Neuron (in vitro differentiated cells): Measurements from ENCODE around the gene PGC.

Experiments
- H2AFZ ChIP-seq: one replicate; pipeline ENCODE4 v1.6.1; 2013; ENCODE audit warnings: low read depth, mild to moderate bottlenecking, inconsistent platforms, low read length, moderate library complexity
- H3K27me3 ChIP-seq: one replicate; pipeline ENCODE4 v1.6.1; 2013; ENCODE audit warnings: low read length; ENCODE audit not compliant: insufficient read depth
- H3K36me3 ChIP-seq: one replicate; pipeline ENCODE4 v1.6.1; 2013; ENCODE audit warnings: low read length; ENCODE audit not compliant: insufficient read depth
- H3K4me1 ChIP-seq: one replicate; pipeline ENCODE4 v1.6.1; 2013; ENCODE audit warnings: low read length; ENCODE audit not compliant: insufficient read depth
- H3K4me3 ChIP-seq: 2 replicates; pipeline ENCODE4 v1.5.1; 2013; ENCODE audit warnings: mild to moderate bottlenecking, low read length, moderate library complexity
- H3K9me3 ChIP-seq: one replicate; pipeline ENCODE4 v1.6.1; 2013; ENCODE audit warnings: low read length

PGC gene

DNA sequence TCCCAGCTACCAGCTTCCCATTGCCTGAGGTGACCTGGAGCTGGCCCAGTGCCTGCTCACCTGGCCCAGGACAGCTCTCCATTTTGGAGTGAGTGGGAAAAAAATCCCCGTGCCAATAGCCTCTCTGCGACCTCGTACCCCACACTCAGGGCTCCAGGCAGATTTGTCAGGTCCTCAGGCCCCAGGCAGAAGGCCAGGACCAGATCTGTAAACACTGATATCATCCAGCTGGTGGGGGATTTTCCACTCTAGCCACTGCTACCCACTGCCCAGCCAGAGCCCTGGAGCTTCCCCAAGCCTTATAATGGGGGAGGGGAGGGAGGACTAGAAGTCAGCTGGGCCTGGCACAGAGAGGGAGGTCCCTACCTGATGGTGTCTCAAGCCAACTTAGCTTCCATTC lies 1.3 kb upstream of the PGC start:
- no peak overlapping the region for H3K4me3 ChIP-seq
- no peaks in the 10 kb centered on the region for H3K36me3 ChIP-seq
- peaks cover 13% of the 10 kb centered on the region for H3K27me3 ChIP-seq
- no peak overlapping the region for H2AFZ ChIP-seq
- no peaks in the 10 kb centered on the region for H3K4me1 ChIP-seq
- no peaks in the 10 kb centered on the region for H3K9me3 ChIP-seq

DNA sequence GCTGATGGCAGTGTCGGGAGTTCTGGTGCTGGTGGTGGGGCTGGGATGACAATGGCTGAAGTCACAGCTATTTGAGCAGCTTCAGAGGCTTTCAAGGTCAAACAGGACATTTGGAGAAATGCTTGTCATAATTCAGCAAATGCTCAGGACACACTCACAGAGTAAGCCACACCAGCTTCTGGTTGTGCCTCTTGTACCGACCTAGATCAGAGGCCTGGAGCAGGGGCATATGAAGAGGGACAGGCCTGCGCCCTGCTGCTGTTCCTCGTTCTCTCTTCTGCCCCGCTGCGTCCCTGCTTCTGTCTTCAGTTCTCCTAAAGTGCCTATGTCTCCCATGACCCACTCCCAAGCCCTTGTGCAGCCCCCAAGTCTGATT lies 893 bp upstream of the PGC start:
- Histone ChIP-seq H3K9me3 (no peaks in the 10 kb centered on the region), H3K36me3 (no peaks in the 10 kb centered on the region), H3K4me1 (no peaks in the 10 kb centered on the region), H2AFZ (no peak overlapping the region), H3K27me3 (peaks cover 15% of the 10 kb centered on the region), H3K4me3 (no peak overlapping the region)

DNA sequence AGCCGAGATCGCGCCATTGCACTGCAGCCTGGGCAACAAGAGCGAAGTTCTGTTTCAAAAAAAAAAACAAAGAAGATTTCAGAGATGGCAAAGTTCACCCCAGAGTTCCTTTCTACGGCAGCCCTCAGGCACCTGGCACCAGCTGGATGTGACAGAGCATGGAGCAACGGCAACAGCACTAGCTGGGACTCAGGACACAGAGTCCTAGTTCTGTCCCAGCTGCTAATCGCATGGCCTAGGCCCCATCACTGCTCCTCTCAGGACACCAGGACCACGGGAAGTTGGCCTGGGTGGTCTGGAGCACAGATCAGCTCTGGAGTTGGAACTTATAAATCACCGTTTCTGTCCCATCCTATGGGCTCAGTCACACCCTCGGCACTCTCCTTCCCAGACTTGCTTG lies 1.1 kb downstream of the PGC start:
- no peaks in the 10 kb centered on the region for H3K4me1 ChIP-seq

DNA sequence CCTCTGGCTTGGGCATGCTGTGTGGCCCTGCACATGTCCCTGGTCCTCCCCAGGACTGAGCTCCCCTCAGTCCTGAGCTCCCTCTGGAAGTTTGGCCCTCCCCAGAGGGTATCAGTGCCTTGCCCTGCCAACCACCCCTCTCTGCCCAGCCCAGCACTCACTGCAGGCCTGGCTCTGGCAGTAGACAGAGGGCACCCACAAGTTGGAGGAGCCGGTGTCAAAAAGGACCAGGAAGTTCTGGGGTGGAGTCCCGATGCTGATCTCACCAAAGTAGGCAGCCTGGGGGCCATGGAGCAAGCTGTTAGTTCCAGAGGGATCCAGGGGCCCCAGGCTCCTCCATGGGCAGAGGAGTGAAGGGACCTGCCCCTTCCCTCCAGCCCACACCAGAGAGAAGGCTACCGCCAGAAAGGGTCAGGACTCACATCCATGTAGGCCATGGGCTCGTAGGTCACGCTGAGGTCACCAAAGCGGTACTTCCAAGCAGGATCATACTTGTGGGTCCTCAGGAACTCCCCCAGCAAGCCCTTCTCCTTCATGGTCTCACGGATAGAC lies 2.9 kb downstream of the PGC start:
- Histone ChIP-seq H3K36me3 (no peaks in the 10 kb centered on the region), H3K27me3 (peaks cover 26% of the 10 kb centered on the region), H3K9me3 (no peaks in the 10 kb centered on the region), H2AFZ (no peak overlapping the region), H3K4me1 (no peaks in the 10 kb centered on the region), H3K4me3 (no peak overlapping the region)

More for the DNA sequence above, 1.1 kb downstream of the PGC start:
- Histone ChIP-seq H2AFZ (no peak overlapping the region), H3K9me3 (no peaks in the 10 kb centered on the region), H3K36me3 (no peaks in the 10 kb centered on the region), H3K4me3 (no peak overlapping the region), H3K27me3 (peaks cover 14% of the 10 kb centered on the region)

DNA sequence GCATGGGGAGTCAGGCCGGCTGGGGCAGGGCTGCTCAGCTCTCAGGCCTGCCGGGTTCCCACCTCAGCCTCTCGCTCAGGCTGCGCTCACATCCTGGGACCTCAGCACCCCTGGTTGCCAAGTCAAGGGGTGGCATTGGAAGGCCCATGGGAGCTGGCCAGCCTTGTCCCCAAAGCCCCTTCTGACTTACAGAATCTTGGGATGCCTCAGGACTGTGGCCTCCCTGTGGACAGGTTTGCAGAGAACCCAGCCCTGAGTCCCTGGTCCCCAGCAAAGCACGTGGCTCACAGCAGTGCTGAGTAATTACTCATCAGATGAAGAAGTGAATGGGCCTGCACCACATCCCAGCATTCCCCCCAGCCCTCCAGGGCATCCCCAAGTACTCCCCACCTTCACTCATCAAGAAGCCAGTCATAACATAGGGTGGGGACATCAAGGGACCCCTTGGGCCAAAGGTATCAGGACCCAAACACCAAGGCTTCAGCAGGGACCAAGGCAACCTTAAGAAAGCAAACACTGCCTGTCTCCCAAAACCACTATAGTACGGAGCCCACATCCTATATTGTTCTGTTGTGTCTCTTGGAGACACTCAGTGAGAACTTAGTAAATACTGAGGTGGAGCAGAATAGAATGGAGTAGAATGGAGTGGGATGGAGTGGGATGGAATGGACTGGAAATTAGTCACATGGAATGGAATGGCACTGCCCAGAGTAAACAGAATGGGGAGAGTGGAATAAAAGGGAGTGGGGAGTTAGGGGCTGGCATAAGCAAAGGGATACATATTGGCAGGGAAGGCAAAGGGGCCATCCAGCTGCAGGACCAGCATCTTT lies 3.6 kb downstream of the PGC start:
- Histone ChIP-seq H3K36me3 (no peaks in the 10 kb centered on the region), H3K4me3 (no peak overlapping the region), H3K4me1 (no peaks in the 10 kb centered on the region), H2AFZ (no peak overlapping the region), H3K27me3 (peaks cover 30% of the 10 kb centered on the region), H3K9me3 (no peaks in the 10 kb centered on the region)

DNA sequence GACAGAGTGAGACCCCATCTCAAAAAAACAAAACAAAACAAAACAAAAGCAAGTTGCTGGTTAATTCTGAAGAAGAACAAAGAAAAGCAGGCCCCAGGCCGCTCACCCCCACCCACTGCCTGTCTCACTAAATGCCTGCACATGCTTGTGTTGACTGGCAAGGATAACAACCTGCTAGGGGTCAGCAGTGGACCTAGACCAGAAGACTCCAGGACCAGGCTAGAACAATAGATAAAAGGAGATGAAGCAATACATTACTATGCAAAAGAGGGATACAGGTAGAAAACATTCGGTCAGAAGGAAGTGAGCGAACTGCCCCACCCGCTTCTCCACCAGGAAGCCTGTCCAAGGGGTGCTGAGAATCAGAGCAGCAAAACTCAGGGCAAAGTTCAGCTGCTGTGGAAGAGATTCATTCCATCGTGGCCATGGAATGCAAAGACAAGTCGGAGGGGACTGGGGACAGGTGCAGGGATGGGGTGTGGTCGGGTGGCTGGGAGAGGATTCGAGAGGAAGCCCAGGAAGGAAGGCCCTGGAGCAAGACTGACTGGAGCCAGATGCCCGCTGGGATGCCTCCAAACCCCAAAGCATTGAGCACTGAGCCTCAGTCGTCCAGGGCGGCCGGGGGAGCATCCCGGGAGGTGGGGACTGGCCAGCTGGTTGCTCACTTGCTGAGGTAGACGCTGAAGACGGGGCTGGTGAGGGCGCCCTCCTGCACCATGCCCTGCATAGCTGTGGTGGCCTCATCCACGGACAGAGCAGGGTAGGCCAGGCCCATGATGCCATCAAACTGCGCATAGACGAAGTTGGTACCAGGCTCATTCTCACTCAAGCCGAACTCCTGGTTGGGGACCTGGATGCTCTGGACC lies 5.3 kb downstream of the PGC start:
- peaks cover 24% of the 10 kb centered on the region for H3K27me3 ChIP-seq
- no peaks in the 10 kb centered on the region for H3K9me3 ChIP-seq
- H3K36me3 ChIP-seq, result no peaks in the 10 kb centered on the region
- H3K4me1 ChIP-seq, result no peaks in the 10 kb centered on the region
- H2AFZ ChIP-seq, result no peak overlapping the region
- H3K4me3 ChIP-seq, result no peak overlapping the region

DNA sequence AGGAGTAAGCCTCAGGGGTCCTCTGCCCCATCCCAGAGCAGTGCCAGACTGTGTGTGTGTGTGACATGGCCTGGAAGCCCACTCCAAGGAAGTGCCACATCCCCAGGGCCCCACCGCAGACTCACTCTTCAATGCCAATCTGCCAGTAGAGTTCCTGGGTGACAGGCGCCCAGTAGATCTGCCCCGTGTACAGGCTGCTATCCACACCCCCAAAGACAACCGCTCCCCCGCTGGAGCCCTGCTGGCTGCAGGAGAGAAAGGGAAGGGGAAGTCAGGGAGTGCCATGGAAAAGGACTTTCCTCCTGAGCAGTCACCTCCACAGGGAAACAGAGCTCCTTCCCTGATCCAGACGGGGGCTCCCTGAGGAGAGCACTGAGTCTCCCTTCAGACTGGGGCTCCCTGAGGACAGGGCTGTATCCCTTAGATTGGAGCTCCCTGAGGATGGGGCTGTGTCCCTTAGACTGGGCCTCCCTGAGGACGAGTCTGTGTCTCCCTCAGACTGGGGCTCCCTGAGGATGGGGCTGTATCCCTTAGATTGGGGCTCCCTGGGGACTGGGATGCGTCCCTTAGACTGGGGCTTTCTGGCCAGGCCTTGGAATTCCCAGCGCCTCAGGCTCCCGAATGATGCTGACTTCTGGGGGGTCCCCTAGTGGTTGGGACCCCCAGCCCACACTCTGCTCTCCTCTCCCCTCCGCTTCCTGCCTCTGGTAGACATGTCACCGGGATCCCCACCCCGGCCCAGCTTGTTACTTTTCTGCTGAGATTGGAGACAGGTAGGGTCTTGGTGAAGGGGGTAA lies 6.6 kb downstream of the PGC start:
- H3K9me3 ChIP-seq, result no peaks in the 10 kb centered on the region
- peaks cover 5% of the 10 kb centered on the region for H3K4me1 ChIP-seq
- no peak overlapping the region for H3K4me3 ChIP-seq
- no peaks in the 10 kb centered on the region for H3K36me3 ChIP-seq
- H3K27me3 ChIP-seq, result peaks cover 19% of the 10 kb centered on the region
- H2AFZ ChIP-seq, result no peak overlapping the region

DNA sequence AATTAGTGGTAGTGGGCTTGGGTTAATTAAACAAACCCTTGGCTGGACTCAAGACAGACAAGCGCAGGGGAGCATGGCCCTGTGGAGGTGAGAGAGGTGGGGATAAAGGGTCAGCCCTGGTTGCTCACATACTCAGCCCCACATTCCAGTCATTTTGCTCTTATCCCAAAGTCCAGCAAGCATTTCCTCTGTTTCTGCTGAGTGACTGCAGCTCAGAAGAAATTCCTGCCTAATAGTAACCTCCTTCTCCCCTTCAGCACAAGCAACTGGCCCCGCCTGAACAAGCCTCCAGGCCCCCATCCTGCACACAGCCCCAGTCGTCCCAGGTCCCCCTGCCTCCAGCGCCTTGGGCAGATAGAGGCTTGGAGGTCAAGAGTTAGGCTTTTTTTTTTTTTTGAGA lies 8.2 kb downstream of the PGC start:
- Histone ChIP-seq H3K27me3 (peaks cover 19% of the 10 kb centered on the region), H2AFZ (no peak overlapping the region), H3K9me3 (no peaks in the 10 kb centered on the region), H3K36me3 (no peaks in the 10 kb centered on the region), H3K4me1 (peaks cover 5% of the 10 kb centered on the region), H3K4me3 (no peak overlapping the region)

DNA sequence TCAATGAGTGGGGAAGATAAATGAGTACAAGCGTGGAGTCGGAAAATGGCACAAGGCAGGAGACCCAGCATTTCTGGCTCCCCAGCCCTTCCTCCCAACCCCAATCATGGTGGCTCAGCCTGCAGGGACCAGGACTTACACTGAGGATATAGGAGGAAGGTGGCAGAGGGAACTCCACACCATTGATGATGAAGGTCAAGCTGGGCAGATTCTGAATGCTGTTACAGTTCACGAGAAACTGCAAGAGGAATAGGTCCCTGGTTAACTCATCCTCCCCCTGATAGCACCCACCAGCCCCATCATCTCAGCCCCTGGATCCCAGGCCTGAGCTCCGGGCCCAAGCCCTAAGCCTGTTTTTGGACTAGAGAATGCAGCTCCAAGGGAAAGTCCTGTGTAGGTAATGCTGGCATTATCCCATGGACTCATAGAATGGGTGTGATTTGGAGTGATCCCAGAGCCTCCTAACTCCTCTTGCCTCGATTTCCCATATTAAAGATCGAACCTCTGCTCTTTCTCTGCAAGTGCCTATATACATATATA lies 9.5 kb downstream of the PGC start:
- Histone ChIP-seq H3K36me3 (no peaks in the 10 kb centered on the region), H3K27me3 (peaks cover 28% of the 10 kb centered on the region), H2AFZ (no peak overlapping the region), H3K9me3 (no peaks in the 10 kb centered on the region), H3K4me1 (peaks cover 8% of the 10 kb centered on the region), H3K4me3 (no peak overlapping the region)

DNA sequence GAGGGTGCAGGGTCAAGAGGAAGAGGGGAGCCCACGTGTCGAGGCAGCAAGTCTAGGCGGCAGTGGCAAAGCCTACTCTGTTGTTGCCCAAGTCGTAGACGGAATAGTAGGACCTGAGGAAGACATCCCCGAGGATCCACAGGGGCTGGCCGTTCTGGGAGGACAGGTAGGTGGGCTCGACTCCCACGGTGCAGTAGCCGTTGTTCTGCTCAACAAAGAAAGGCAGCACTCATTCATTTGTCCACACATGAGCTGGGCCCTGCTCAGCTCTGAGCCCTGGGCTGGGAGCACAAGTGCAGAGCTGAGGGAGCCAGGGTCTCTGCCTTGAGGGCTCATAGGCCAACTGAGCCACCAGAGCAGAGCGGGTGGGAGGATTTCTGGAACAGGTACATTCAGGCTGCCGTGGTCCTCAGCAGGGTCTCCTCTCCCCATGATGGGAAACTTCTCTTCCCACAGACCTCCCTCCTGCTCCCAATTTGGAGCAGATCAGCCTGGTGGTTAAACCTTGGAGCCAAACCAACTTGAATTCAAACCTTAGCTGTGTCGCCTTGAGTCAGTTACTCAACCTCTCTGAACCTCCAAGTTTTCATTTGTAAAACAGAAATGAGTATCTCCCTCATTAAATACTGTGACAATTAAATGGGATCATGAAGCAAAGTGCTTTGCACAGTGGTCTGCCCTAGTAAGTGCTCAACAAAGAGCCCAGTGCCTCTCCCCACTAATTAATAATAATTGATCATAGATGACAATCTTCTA lies 10.2 kb downstream of the PGC start:
- Histone ChIP-seq H3K36me3 (no peaks in the 10 kb centered on the region), H2AFZ (no peak overlapping the region), H3K4me3 (no peak overlapping the region), H3K9me3 (no peaks in the 10 kb centered on the region), H3K4me1 (peaks cover 8% of the 10 kb centered on the region), H3K27me3 (peaks cover 32% of the 10 kb centered on the region)

DNA sequence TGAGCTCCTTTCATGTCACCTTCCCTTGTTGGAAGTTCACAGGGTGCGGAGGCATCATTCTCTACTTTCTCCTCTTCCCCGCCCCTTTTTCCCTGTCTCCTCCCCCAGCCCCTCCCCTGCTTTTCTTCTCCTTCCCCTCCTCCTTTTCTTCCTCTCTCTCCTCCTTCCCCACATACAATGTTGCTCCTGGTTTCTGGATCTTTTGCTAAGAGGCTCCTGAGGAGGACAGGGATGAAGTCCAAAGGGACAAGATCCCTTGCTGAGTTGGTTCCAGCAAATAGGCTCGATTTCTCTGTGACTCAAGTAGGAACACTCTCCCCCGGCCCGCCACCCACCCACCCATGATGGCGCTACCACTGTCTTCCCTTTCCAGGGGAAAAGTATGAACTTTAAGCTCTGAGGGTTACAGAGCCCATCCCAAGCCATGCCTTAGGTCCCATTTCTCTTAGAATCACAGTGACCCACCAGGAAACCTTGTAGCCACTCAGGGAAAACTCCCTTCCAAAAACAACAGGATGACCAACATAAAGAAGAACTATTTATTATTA lies 10.9 kb downstream of the PGC start:
- Histone ChIP-seq H2AFZ (no peak overlapping the region), H3K27me3 (peaks cover 32% of the 10 kb centered on the region), H3K9me3 (no peaks in the 10 kb centered on the region), H3K4me3 (no peak overlapping the region), H3K4me1 (peaks cover 8% of the 10 kb centered on the region), H3K36me3 (no peaks in the 10 kb centered on the region)
